K562 (cell line): Measurements from ENCODE around the gene HOXB4. TPM values are rescaled to one million over a fixed set of nuclear protein-coding genes. Genes with fewer than 3 reads are reported as not detected.
A peak's percentile ranks its signal among the peaks of the same experiment; 100 is the strongest.

Source experiments
- BRD4 ChIP-seq: fragments of 200-600 bp; sonication (generic); IDR thresholded peaks from 2 replicates; pipeline ENCODE4 v1.6.1; 2017; ENCODE audit warnings: inconsistent platforms
- CBFA2T2 ChIP-seq: fragments of 450-650 bp; conservative IDR thresholded peaks from 2 replicates; pipeline ENCODE4 v1.6.1; 2017; ENCODE audit warnings: mild to moderate bottlenecking
- CXXC5 ChIP-seq: fragments of 250-450 bp; sonication (Bioruptor Pico); IDR thresholded peaks from 2 replicates; pipeline ENCODE4 v1.8.0; 2022; ENCODE audit warnings: inconsistent platforms, mild to moderate bottlenecking, moderate library complexity
- DMBX1 ChIP-seq: fragments of 250-450 bp; sonication (Bioruptor Pico); IDR thresholded peaks from 2 replicates; pipeline ENCODE4 v1.8.0; 2022; ENCODE audit warnings: inconsistent platforms, mild to moderate bottlenecking, moderate library complexity, borderline replicate concordance
- ESRRA ChIP-seq: fragments of 450-650 bp; IDR thresholded peaks from 2 replicates; pipeline ENCODE4 v1.6.1; 2014; ENCODE audit warnings: low read depth, mild to moderate bottlenecking, moderate library complexity, borderline replicate concordance
- HDAC1 ChIP-seq, 2 experiments: fragments of 450-650 bp; IDR thresholded peaks; 2 replicates each; pipeline ENCODE4 v1.6.1; 2016 to 2017; ENCODE audit warnings: inconsistent platforms in 1 of 2, mild to moderate bottlenecking in 1 of 2, moderate library complexity in 1 of 2
- HMBOX1 ChIP-seq: sonication (generic); IDR thresholded peaks from 2 replicates; pipeline ENCODE4 v1.6.1; 2016
- KLF16 ChIP-seq: IDR thresholded peaks from 2 replicates; pipeline ENCODE4 v1.6.1; 2016; ENCODE audit warnings: antibody characterized with exemption
- NBN ChIP-seq: fragments of 450-650 bp; IDR thresholded peaks from 2 replicates; pipeline ENCODE4 v1.6.1; 2016; ENCODE audit warnings: low read depth, mild to moderate bottlenecking
- NFIC ChIP-seq: fragments of 450-650 bp; IDR thresholded peaks from 2 replicates; pipeline ENCODE4 v1.6.1; 2017; ENCODE audit warnings: mild to moderate bottlenecking, inconsistent platforms
- PATZ1 ChIP-seq: fragments of 250-450 bp; sonication (Bioruptor Pico); IDR thresholded peaks from 2 replicates; pipeline ENCODE4 v1.5.0; 2020; ENCODE audit warnings: mild to moderate bottlenecking, borderline replicate concordance
- PML ChIP-seq: IDR thresholded peaks from 2 replicates; pipeline ENCODE4 v1.6.1; 2012; ENCODE audit warnings: low read length, inconsistent platforms
- RB1 ChIP-seq: fragments of 450-650 bp; IDR thresholded peaks from 2 replicates; pipeline ENCODE4 v1.6.1; 2017; ENCODE audit warnings: low read depth, mild to moderate bottlenecking
- RCOR1 ChIP-seq, 2 experiments: IDR thresholded peaks; 2 replicates each; pipeline ENCODE4 v1.6.1; 2012; ENCODE audit warnings: low read depth in 2 of 2, low read length in 2 of 2, borderline replicate concordance in 1 of 2, improper control_type of control experiment in 1 of 2
- SMARCA5 ChIP-seq: fragments of 450-650 bp; IDR thresholded peaks from 2 replicates; pipeline ENCODE4 v1.6.1; 2016
- SMARCB1 ChIP-seq: IDR thresholded peaks from 2 replicates; pipeline ENCODE4 v1.6.1; 2011; ENCODE audit warnings: improper control_type of control experiment, low read depth; ENCODE audit not compliant: insufficient read length
- SMC3 ChIP-seq: conservative IDR thresholded peaks from 2 replicates; pipeline ENCODE4 v1.6.1; 2011; ENCODE audit warnings: low read depth, low read length, improper control_type of control experiment; ENCODE audit not compliant: insufficient read depth
- STAT5A ChIP-seq: IDR thresholded peaks from 2 replicates; pipeline ENCODE4 v1.6.1; 2012; ENCODE audit warnings: low read length, inconsistent platforms, borderline replicate concordance
- TAL1 ChIP-seq: fragments of 450-650 bp; IDR thresholded peaks from 2 replicates; pipeline ENCODE4 v1.6.1; 2016; ENCODE audit warnings: mild to moderate bottlenecking
- TBP ChIP-seq: optimal IDR thresholded peaks from 2 replicates; pipeline ENCODE3; 2011; ENCODE audit warnings: low read depth, low read length, improper control_type of control experiment
- THRB ChIP-seq: fragments of 450-650 bp; formaldehyde crosslinking; conservative IDR thresholded peaks from 2 replicates; pipeline ENCODE4 v1.4.0; 2022; ENCODE audit warnings: mild to moderate bottlenecking, missing genetic modification characterization
- ZBTB9 ChIP-seq: fragments of 450-650 bp; formaldehyde crosslinking; IDR thresholded peaks from 2 replicates; pipeline ENCODE4 v1.4.0; 2020; ENCODE audit warnings: mild to moderate bottlenecking, moderate library complexity
- ZKSCAN8 ChIP-seq: fragments of 200-800 bp; sonication (Bioruptor generic); IDR thresholded peaks from 2 replicates; pipeline ENCODE4 v1.6.1; 2016; ENCODE audit warnings: missing genetic modification characterization, missing compliant biosample characterization
- ZNF436 ChIP-seq: fragments of 250-450, 450-650 bp; sonication (Bioruptor Pico); formaldehyde crosslinking; IDR thresholded peaks from 2 replicates; pipeline ENCODE4 v1.7.0; 2020; ENCODE audit warnings: mild to moderate bottlenecking
- polyA plus RNA-seq, 8 experiments: library from polyadenylated mRNA; depleted of rRNA in 4 of 8; stranded (reverse) in 5 of 8; unstranded in 3 of 8; fragments of >200 nt; fragmentation: Nextera tagmentation in 2 of 8; fragmentation: Illumina TruSeq in 1 of 8; extraction: Ambion mirVana in 2 of 8; extraction: Trizol in 1 of 8; gene quantifications; 2 replicates each; pipeline versions ENCODE4 v1.2.1 to v1.2.3, GENCODE V29; 2011 to 2014; ENCODE audit warnings: inconsistent platforms in 1 of 8, missing spikeins in 1 of 8
- total RNA-seq, 7 experiments: library from RNA; depleted of rRNA in 6 of 7; stranded (reverse); fragments of >200 nt in 6 of 7; fragmentation: Illumina TruSeq in 2 of 7; extraction: Trizol in 2 of 7; gene quantifications; 2 replicates each; pipeline versions ENCODE4 v1.2.1 to v1.2.3, GENCODE V29; 2011 to 2021; ENCODE audit warnings: low replicate concordance in 1 of 7

Gene HOXB4
- total and polyA plus RNA-seq, 9 of the 15 experiments (the other 6 are each of a cell fraction or from before 2014, with no cell fraction given) = 1.6 to 34.9 (median 14.9) TPM

GRCh38 chr17:48546924-48547807 is 31.0 kb downstream of the HOXB4 start (continued):
- TF ChIP-seq CXXC5 (CRISPR knock-in tag) = peak; percentile 71
- TF ChIP-seq RB1 = peak; percentile 39; the same call in 1 of the 2 replicates
- peak; percentile 68; the same call in 1 of the 2 replicates for TF ChIP-seq NBN
- no peak for TF ChIP-seq ZNF436 (CRISPR knock-in tag)
- no peak for TF ChIP-seq PATZ1 (CRISPR knock-in tag)
- TF ChIP-seq SMC3 = no peak
- peak; percentile 17; the same call in 1 of the 2 replicates for TF ChIP-seq BRD4
- TF ChIP-seq ZKSCAN8 (CRISPR knock-in tag) = 0 out of 2 replicates have a peak, but pooled peaks have one; percentile 8
- TF ChIP-seq NFIC = peak; percentile 36; the same call in 1 of the 2 replicates
- TF ChIP-seq KLF16 = peak; percentile 57
- TF ChIP-seq RCOR1 (IDR thresholded peaks at IDR 0.05; ENCODE audit: borderline replicate concordance in 1 of 2, low read depth in 2 of 2, low read length in 2 of 2) = peak in 1 of 2 experiments; percentile 95; a peak in 2 of 4 replicates
- peak in 1 of 2 experiments; percentile 47; a peak in 2 of 4 replicates for TF ChIP-seq HDAC1 (IDR thresholded peaks at IDR 0.05)
- TF ChIP-seq SMARCA5 = no peak
- peak; percentile 77 for TF ChIP-seq SMARCB1
- TF ChIP-seq TBP = peak; percentile 72
- peak; percentile 77 for TF ChIP-seq TAL1
- TF ChIP-seq STAT5A = peak; percentile 76
- no peak for TF ChIP-seq THRB (CRISPR knock-in tag)
- TF ChIP-seq HMBOX1 = 0 out of 2 replicates have a peak, but pooled peaks have one; percentile 37
- TF ChIP-seq CBFA2T2 = peak; percentile 78
- TF ChIP-seq DMBX1 (CRISPR knock-in tag) = peak; percentile 83
- TF ChIP-seq ZBTB9 (CRISPR knock-in tag) = 0 out of 2 replicates have a peak, but pooled peaks have one; percentile 6
- 0 out of 2 replicates have a peak, but pooled peaks have one; percentile 16 for TF ChIP-seq ESRRA
- TF ChIP-seq PML = peak; percentile 82
